GM10248 (cell line): ENCODE results near the gene STAT5B.
A peak's percentile ranks its signal among the peaks of the same experiment; 100 is the strongest.

Source experiments
- CTCF ChIA-PET: fragments of 300-600 bp; sonication (Branson Sonifier 250); formaldehyde crosslinking; extraction: SDS; loops from one replicate; lab custom pipeline; 2021; ENCODE audit warnings: antibody characterized with exemption; lab: Yijun Ruan, JAX
- POLR2A ChIA-PET: fragments of 350-650 bp; sonication (Branson Sonifier 250); formaldehyde crosslinking; extraction: SDS; loops from one replicate; lab custom pipeline; 2020; ENCODE audit warnings: antibody characterized with exemption; lab: Yijun Ruan, JAX
- DNase-seq: peaks from one replicate; pipeline ENCODE4 v3.0.0; 2012; ENCODE audit errors: extremely low spot score
- TF ChIP-seq, protein P1 (sequence below): IDR thresholded peaks from 2 replicates; pipeline ENCODE4 v1.5.1; 2012; ENCODE audit warnings: mild to moderate bottlenecking, low read depth; ENCODE audit errors: extremely low read depth, missing control alignments, control extremely low read depth

The STAT5B gene

DNA sequence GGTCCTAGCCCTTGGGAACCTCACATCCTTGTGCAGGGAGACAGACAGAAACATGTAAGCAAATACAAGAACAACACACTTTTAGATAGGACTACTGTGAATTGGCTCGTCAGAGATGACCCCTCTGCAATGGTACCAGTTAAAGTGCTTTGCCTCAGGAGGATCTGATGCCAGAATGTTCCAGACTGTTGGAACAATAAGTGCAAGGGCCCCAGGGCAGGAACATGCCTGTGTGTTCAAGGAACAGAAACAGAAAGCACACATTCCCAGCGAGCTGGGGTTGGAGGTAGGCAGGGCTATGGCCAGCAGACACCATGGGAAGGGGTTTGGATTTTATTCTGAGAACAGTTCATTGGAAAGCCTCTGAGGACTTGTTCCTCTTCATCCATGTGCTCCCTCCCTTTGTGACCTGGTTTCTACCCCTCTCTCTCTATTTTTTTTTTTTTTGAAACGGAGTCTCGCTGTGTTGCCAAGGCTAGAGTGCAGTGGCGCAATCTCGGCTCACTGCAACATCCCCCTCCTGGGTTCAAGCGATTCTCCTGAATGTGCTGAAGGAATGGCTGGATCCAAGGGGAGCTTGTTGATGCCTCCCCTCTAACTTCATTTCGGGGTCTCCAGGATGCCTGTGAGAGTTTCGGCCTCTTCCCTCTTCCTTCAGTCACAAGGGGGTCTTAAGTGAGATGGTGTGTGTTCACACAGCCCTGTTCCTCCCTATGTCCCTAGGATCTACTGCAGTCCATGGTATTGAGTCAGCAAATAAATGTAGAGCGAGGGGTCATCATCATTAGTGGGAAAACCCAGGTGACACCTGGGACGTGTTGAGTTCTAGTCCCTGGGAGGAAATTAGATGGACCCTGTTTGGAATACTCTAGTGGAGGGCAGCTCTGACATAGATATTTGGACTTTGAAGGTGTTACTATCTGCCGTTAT is 18.5 kb upstream of the STAT5B start:
- ChIA-PET POLR2A (no interaction called here), CTCF (interaction anchor here (1.2 to 1.6 kb wide), 4 partner anchors 14 to 111 kb away, joined by 3 to 4 read pairs (median 3); no protein-coding TSS in a partner anchor)
- no peak for DNase-seq
- TF ChIP-seq, protein P1, sequence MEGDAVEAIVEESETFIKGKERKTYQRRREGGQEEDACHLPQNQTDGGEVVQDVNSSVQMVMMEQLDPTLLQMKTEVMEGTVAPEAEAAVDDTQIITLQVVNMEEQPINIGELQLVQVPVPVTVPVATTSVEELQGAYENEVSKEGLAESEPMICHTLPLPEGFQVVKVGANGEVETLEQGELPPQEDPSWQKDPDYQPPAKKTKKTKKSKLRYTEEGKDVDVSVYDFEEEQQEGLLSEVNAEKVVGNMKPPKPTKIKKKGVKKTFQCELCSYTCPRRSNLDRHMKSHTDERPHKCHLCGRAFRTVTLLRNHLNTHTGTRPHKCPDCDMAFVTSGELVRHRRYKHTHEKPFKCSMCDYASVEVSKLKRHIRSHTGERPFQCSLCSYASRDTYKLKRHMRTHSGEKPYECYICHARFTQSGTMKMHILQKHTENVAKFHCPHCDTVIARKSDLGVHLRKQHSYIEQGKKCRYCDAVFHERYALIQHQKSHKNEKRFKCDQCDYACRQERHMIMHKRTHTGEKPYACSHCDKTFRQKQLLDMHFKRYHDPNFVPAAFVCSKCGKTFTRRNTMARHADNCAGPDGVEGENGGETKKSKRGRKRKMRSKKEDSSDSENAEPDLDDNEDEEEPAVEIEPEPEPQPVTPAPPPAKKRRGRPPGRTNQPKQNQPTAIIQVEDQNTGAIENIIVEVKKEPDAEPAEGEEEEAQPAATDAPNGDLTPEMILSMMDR: no peak

DNA sequence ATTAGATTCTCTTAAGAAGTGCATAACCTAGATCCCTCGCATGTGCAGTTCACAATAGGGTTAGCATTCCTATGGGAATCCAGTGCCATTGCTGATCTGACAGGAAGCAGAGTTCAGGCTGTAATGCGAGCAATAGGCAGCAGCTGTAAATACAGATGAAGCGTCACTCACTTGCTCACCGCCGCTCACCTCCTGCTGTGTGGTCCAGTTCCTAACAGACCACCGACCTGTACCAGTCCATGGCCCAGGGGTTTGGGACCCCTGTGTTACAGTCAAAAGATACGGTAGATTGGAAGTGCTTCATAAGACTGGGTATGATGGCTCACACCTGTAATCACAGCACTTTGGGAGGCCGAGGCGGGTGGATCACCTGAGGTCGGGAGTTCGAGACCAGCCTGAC is 14.9 kb upstream of the STAT5B start:
- DNase-seq: no peak

DNA sequence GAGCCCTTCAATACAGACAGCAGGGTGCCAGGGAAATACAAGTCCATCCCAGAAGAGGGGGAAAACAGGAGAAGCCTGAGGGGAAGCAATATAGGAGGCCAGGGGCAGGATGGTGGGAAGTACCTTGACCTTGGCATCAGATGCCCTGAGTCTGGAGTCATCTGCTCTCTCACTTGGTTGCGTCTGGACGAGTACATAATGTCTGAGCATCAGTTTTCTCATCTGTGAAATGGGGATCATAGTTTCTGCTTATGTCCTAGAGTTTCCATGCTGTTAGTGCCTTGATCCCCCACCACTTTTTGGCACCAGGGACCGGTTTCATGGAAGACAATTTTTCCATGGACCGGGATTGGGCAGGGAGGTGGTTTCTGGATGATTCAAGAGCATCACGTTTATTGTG is 14.4 kb upstream of the STAT5B start:
- POLR2A ChIA-PET: no interaction called here
- CTCF ChIA-PET: interaction anchor here (1.2 to 2.7 kb wide), 4 partner anchors 14 to 112 kb away, joined by 4 to 15 read pairs (median 9); no protein-coding TSS in a partner anchor
- DNase-seq: no peak
- TF ChIP-seq, protein P1: no peak

More for the DNA sequence above, 14.9 kb upstream of the STAT5B start:
- CTCF ChIA-PET: interaction anchor here (0.9 to 2.0 kb wide), 4 partner anchors 21 to 226 kb away, joined by 3 to 7 read pairs (median 4); no protein-coding TSS in a partner anchor
- POLR2A ChIA-PET: no interaction called here
- TF ChIP-seq, protein P1: no peak

DNA sequence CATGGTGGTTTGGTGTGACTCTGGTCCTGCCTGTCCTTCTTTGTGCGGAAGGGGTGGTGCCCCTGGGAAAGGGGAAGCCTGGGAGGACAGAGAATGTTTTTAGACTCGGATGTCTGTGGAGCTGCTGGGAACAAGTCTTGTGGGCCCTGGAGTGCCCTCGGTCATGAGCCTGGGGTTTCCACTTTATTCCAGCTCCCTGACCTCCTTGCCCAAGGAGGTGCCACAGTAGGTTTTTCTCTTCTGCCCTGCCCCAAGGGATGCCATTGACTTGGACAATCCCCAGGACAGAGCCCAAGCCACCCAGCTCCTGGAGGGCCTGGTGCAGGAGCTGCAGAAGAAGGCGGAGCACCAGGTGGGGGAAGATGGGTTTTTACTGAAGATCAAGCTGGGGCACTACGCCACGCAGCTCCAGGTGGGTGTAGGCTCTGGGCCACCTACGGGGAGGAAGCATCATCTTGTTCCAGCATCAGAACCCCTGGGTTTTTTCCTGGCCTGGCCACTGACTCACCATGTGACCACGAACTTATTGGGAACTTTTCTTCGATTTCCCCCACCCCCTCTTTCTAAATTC is 13.5 kb upstream of the STAT5B start:
- DNase-seq: no peak
- ChIA-PET CTCF (interaction anchor here (1.1 to 2.7 kb wide), 6 partner anchors 12 to 113 kb away, joined by 4 to 15 read pairs (median 5); no protein-coding TSS in a partner anchor), POLR2A (no interaction called here)
- TF ChIP-seq, protein P1: no peak

DNA sequence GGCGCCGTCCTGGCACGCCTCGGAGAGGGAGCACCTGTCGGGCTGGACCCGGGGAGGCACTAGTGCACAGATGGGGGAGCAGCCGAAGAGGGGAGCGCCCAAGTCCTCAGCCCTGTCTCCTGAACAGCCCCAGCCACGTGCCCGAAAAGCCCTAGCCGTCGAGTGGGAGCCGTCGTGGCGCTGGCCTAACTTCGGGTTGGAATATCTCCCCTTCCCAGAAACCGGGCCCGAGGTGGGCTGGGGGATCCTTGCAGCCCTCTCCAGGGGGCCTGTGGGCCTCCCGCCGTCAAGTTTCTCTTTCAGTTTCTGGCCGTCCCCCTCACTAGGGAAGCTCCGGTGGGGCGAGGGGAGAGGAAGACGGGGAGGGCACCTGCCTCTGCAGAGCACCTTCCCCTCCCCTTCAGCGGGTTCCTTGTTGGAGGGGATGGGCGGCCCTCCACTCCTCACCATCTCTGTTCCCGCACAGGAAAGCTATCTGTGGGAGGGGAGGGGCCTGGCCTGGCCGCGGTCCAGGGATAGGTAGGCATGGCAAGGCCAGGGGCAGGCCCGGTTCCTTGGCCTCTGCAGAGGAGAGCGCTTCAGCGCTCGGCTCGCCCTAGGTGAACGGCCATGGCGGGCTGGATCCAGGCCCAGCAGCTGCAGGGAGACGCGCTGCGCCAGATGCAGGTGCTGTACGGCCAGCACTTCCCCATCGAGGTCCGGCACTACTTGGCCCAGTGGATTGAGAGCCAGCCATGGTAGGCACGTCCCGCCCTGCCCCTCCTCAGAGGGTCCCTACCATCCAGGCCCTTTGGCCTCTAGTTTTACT is 12.8 kb upstream of the STAT5B start:
- POLR2A ChIA-PET: interaction anchor here (0.9 kb wide), 1 partner anchor 13 kb away, joined by 5 read pairs; no protein-coding TSS in a partner anchor
- CTCF ChIA-PET: interaction anchor here (0.9 to 2.7 kb wide), 6 partner anchors 11 to 114 kb away, joined by 3 to 15 read pairs (median 5); no protein-coding TSS in a partner anchor
- TF ChIP-seq, protein P1: no peak
- DNase-seq: peak; percentile 60
